ENCODE measurements around the gene ODAD3. TPM values are rescaled to one million over a fixed set of nuclear protein-coding genes. Genes with fewer than 3 reads are reported as not detected.

ODAD3 gene
- total RNA-seq, 4 donors from 2014 or later = 0.17 to 0.33 TPM; not detected in 2

GRCh38 chr19:11437955-11438354, 3.0 kb upstream of the ODAD3 start:
- TF ChIP-seq, protein P1, sequence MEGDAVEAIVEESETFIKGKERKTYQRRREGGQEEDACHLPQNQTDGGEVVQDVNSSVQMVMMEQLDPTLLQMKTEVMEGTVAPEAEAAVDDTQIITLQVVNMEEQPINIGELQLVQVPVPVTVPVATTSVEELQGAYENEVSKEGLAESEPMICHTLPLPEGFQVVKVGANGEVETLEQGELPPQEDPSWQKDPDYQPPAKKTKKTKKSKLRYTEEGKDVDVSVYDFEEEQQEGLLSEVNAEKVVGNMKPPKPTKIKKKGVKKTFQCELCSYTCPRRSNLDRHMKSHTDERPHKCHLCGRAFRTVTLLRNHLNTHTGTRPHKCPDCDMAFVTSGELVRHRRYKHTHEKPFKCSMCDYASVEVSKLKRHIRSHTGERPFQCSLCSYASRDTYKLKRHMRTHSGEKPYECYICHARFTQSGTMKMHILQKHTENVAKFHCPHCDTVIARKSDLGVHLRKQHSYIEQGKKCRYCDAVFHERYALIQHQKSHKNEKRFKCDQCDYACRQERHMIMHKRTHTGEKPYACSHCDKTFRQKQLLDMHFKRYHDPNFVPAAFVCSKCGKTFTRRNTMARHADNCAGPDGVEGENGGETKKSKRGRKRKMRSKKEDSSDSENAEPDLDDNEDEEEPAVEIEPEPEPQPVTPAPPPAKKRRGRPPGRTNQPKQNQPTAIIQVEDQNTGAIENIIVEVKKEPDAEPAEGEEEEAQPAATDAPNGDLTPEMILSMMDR (IDR thresholded peaks at IDR 0.05; ENCODE audit: low read depth) = no peak

DNA sequence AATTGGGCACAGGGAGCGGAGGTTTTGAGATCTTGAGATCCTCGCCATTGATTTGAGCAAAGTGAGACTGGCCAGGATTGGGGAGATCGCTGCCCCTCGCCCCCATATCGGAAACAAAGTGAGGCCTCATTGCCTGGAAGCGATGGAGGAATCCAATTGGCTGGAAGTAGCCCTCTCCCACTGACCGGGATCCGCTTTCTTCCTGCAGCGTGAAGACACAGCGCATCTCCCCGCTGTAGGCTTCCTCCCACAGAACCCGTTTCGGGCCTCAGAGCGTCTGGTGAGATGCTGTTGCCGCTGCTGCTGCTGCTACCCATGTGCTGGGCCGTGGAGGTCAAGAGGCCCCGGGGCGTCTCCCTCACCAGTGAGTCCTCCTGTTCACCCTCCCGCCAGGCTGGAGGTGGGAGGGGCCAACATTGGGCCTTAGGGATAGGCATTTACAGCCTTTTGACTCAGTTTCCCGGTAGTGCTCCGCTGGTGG, 952 bp upstream of the ODAD3 start:
- TF ChIP-seq, protein P1 (IDR thresholded peaks at IDR 0.05; ENCODE audit: low read depth) = no peak

GRCh38 chr19:11434703-11435056, 241 bp downstream of the ODAD3 start:
- TF ChIP-seq, protein P1 (IDR thresholded peaks at IDR 0.05; ENCODE audit: low read depth) = no peak

- TF ChIP-seq, protein P1 (IDR thresholded peaks at IDR 0.05; ENCODE audit: low read depth) = no peak
Observed at GRCh38 chr19:11426656-11427055, 8.3 kb downstream of the ODAD3 start.

GRCh38 chr19:11425719-11426457, 9.0 kb downstream of the ODAD3 start:
- TF ChIP-seq, protein P1 (IDR thresholded peaks at IDR 0.05; ENCODE audit: low read depth) = no peak

DNA sequence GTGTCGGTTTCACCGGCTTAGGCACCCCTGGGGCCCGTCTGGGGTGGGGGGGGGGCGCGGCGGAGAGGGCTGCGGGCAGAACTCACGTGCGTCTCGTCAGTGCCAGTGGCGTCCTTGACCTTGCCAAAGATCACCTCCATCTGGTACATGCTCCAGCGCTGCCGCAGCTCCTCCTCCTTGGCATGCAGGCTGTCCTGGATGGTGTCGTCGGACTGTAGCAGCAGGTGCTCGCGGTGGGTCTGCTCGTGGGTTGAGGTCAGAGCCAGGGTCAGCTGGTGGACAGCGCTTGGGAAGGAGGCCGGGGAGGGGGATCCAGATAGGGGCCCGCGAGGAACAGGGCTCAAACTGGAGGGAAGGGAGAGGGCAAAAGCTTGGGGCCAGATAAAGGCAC, 11.1 kb downstream of the ODAD3 start:
- TF ChIP-seq, protein P1 (IDR thresholded peaks at IDR 0.05; ENCODE audit: low read depth) = no peak

- TF ChIP-seq, protein P1 (IDR thresholded peaks at IDR 0.05; ENCODE audit: low read depth) = no peak
Observed at GRCh38 chr19:11423164-11423790, 11.6 kb downstream of the ODAD3 start.

Measured in subcutaneous adipose tissue (tissue), 4 donors.